Activated CD8-positive, alpha-beta T cell treated with anti-CD3 and anti-CD28 coated beads for 36 hours (primary cell): ENCODE results near the gene DUSP21. TPM values are rescaled to one million over a fixed set of nuclear protein-coding genes. Genes with fewer than 3 reads are reported as not detected.
"Not testable (repeated sequence)": the region's sequence is repeated elsewhere in the genome, so short reads cannot be mapped to it uniquely, and the experiment has no call there.

ENCODE experiments used
- ATAC-seq: fragments of 200-7000 bp; cut with Tn5 transposase; one replicate; pipeline ENCODE4 v1.10.0; 2021; ENCODE audit warnings: mild to moderate bottlenecking, moderate library complexity
- CTCF ChIA-PET: fragments of 350-600 bp; sonication (Branson Sonifier 250); formaldehyde crosslinking; loops from one replicate; lab custom pipeline; 2021; ENCODE audit warnings: antibody characterized with exemption; lab: Charles Lee
- POLR2A ChIA-PET: fragments of 350-600 bp; sonication (Branson Sonifier 250); formaldehyde crosslinking; loops from one replicate; lab custom pipeline; 2021; ENCODE audit warnings: antibody characterized with exemption; lab: Charles Lee
- DNase-seq: peaks from one replicate; pipeline ENCODE4 v3.0.0-alpha.2; 2020
- H3K27ac Mint-ChIP-seq: one replicate; pipeline ENCODE4 v1.8.0; 2021; ENCODE audit warnings: mild to moderate bottlenecking, mixed read lengths
- H3K27me3 Mint-ChIP-seq: one replicate; pipeline ENCODE4 v1.8.0; 2021; ENCODE audit warnings: mixed read lengths
- H3K36me3 Mint-ChIP-seq: one replicate; pipeline ENCODE4 v1.8.0; 2021; ENCODE audit warnings: low read depth, mixed read lengths
- H3K4me1 Mint-ChIP-seq: one replicate; pipeline ENCODE4 v1.8.0; 2021; ENCODE audit warnings: low read depth, mixed read lengths
- H3K4me3 Mint-ChIP-seq: one replicate; pipeline ENCODE4 v1.8.0; 2021; ENCODE audit warnings: mild to moderate bottlenecking, moderate library complexity, mixed read lengths
- H3K9me3 Mint-ChIP-seq: one replicate; pipeline ENCODE4 v1.8.0; 2021; ENCODE audit warnings: mixed read lengths
- intact Hi-C: fragments of 100-400 bp; cut with micrococcal nuclease; formaldehyde crosslinking; loops from one replicate; pipeline ENCODE4 v1.10.0; 2022
- total RNA-seq, 2 experiments: library from RNA; stranded (reverse); gene quantifications; one replicate each; pipeline ENCODE4 v1.2.3, GENCODE V29; 2021
- TF ChIP-seq, protein P1 (sequence below): fragments of 200-600 bp; IDR thresholded peaks from one replicate; pipeline ENCODE4 v1.8.0; 2022; ENCODE audit warnings: antibody characterized with exemption, mild to moderate bottlenecking

DUSP21 gene
- total RNA-seq, 2 experiments from 2014 or later: not detected

DNA sequence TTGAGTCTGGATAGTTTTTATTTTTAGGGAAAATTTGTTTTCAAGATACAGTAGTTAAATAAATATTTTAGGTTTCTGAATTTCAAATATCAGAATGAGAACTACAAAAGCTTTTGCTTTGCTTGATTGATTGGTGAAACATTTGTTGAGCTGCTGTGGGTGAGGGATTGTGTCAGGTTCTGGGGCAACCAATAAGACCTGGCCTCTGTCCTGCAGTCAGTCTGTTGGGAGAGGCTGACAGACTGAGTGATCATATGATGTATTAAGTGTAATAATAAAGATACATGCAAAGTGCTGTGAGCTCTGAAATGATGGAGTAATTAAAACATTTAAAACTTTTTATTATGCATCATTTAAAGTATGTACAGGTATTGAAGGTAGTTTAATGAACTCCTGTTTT, 38.8 kb downstream of the DUSP21 start:
- H3K27me3 Mint-ChIP-seq: no peaks in the 10 kb centered on the region
- H3K9me3 Mint-ChIP-seq: no peaks in the 10 kb centered on the region
- H3K4me3 Mint-ChIP-seq: no peak overlapping the region
- peaks cover 30% of the 10 kb centered on the region for H3K4me1 Mint-ChIP-seq
- TF ChIP-seq, protein P1, sequence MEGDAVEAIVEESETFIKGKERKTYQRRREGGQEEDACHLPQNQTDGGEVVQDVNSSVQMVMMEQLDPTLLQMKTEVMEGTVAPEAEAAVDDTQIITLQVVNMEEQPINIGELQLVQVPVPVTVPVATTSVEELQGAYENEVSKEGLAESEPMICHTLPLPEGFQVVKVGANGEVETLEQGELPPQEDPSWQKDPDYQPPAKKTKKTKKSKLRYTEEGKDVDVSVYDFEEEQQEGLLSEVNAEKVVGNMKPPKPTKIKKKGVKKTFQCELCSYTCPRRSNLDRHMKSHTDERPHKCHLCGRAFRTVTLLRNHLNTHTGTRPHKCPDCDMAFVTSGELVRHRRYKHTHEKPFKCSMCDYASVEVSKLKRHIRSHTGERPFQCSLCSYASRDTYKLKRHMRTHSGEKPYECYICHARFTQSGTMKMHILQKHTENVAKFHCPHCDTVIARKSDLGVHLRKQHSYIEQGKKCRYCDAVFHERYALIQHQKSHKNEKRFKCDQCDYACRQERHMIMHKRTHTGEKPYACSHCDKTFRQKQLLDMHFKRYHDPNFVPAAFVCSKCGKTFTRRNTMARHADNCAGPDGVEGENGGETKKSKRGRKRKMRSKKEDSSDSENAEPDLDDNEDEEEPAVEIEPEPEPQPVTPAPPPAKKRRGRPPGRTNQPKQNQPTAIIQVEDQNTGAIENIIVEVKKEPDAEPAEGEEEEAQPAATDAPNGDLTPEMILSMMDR: no peak
- ATAC-seq (no peak), DNase-seq (no peak)
- H3K36me3 Mint-ChIP-seq: peaks cover 6% of the 10 kb centered on the region
- intact Hi-C loops: no loop called here
- no peak overlapping the region for H3K27ac Mint-ChIP-seq
- ChIA-PET CTCF (interaction anchor here (1.2 kb wide), 1 partner anchor 187 kb away, joined by 3 read pairs; no protein-coding TSS in a partner anchor), POLR2A (no interaction called here)

DNA sequence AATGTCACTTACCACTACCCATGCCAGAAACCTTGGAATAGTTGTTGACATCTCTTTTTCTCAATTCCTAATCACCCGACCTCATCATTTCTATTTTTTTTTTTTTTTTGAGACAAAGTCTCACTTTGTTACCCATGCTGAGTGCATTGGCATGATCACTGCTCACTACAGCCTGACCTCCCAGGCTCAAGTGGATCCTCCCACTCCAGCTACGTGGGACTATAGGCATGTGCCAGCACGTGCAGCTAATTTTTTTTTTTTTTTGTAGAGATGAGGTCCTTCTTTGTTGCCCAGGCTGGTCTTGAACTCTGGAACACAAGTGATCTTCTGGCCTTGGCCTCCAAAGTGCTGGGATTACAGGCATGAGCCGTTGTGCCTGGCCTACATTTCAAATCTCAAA, 41.1 kb downstream of the DUSP21 start:
- Mint-ChIP-seq H3K4me1 (peaks cover 35% of the 10 kb centered on the region), H3K27me3 (no peaks in the 10 kb centered on the region), H3K27ac (no peak overlapping the region), H3K4me3 (no peak overlapping the region), H3K9me3 (no peaks in the 10 kb centered on the region), H3K36me3 (peaks cover 4% of the 10 kb centered on the region)
- no peak for ATAC-seq
- DNase-seq: no peak
- CTCF ChIA-PET: no interaction called here
- TF ChIP-seq, protein P1: no peak
- intact Hi-C loops: no loop called here
- POLR2A ChIA-PET: interaction anchor here (1.1 kb wide), 1 partner anchor 16 kb away, joined by 3 read pairs; no protein-coding TSS in a partner anchor

DNA sequence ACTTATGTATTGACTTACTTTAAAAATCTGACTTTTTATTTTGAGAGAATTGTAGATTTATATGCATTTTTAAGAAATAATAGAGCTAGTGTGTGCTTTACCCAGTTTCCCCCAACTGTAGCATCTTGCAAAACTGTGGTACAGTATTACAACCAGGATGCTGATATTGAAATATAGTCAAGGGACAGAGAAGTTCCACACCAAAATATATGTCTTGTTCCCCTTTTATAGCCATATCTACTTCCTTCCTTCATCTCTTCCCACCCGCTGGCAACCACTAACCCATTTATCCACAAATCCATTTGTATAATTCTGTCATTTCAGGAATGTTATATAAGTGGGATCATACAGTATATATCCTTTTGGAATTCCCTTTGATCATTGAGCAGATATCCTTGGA, 46.0 kb downstream of the DUSP21 start:
- peaks cover 7% of the 10 kb centered on the region for H3K36me3 Mint-ChIP-seq
- H3K27me3 Mint-ChIP-seq: no peaks in the 10 kb centered on the region
- no peak for ATAC-seq
- TF ChIP-seq, protein P1: no peak
- intact Hi-C loops: no loop called here
- peaks cover 2% of the 10 kb centered on the region for H3K9me3 Mint-ChIP-seq
- no peak for DNase-seq
- CTCF ChIA-PET: no interaction called here
- POLR2A ChIA-PET: no interaction called here
- no peak overlapping the region for H3K4me3 Mint-ChIP-seq
- H3K27ac Mint-ChIP-seq: peak overlapping the region; percentile 67
- peaks cover 22% of the 10 kb centered on the region for H3K4me1 Mint-ChIP-seq

DNA sequence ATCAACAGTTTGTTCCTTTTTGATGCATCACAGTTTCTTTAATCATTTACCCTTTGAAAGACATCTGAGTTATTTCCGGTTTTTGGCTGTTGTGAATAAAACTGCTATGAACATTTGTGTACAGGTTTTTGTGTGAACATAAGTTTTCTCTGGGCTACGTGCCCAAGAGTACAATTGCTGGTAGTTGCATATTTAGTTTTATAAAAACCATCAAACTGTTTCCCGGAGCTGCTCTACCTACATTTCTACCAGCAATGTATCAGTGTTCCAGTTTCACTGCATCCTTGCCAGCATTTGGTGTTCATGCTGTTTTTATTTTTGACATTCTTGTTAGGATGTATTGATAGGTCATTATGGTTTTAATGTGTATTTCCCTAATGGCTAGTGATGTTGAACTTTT, 46.4 kb downstream of the DUSP21 start:
- H3K9me3 Mint-ChIP-seq: peaks cover 2% of the 10 kb centered on the region
- intact Hi-C loops: no loop called here
- H3K27me3 Mint-ChIP-seq: no peaks in the 10 kb centered on the region
- TF ChIP-seq, protein P1: no peak
- peaks cover 22% of the 10 kb centered on the region for H3K4me1 Mint-ChIP-seq
- DNase-seq (no peak), ATAC-seq (no peak)
- H3K27ac Mint-ChIP-seq: peak overlapping the region; percentile 67
- H3K36me3 Mint-ChIP-seq: peaks cover 7% of the 10 kb centered on the region
- no peak overlapping the region for H3K4me3 Mint-ChIP-seq
- CTCF ChIA-PET: no interaction called here
- POLR2A ChIA-PET: no interaction called here

DNA sequence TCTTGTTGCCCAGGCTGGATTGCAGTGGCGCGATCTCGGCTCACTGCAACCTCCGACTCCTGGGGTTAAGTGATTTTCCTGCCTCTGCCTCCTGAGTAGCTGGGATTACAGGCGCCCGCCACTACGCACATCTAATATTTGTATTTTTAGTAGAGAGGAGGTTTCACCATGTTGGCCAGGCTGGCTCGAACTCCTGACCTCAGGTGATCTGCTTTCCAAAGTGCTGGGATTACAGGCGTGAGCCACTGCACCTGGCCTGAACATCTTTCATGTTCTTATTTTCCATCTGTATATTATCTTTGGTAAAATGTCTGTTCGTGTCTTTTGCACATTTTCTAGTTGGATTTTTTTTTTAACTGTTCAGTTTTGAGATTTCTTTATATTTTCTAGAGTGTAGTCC, 46.9 kb downstream of the DUSP21 start:
- POLR2A ChIA-PET, DNase-seq, intact Hi-C loops, H3K27me3 Mint-ChIP-seq, CTCF ChIA-PET, H3K9me3 Mint-ChIP-seq, H3K4me3 Mint-ChIP-seq, ATAC-seq, H3K27ac Mint-ChIP-seq: not testable (repeated sequence)
- H3K36me3 Mint-ChIP-seq: peaks cover 11% of the 10 kb centered on the region
- H3K4me1 Mint-ChIP-seq: peaks cover 25% of the 10 kb centered on the region
